Esophagus squamous epithelium (tissue), 5 donors: ENCODE data around the gene SOWAHA. TPM values are rescaled to one million over a fixed set of nuclear protein-coding genes. Genes with fewer than 3 reads are reported as not detected.

Source experiments
- DNase-seq: peaks from one replicate; lab custom pipeline; 2025; lab: John Stamatoyannopoulos, UW
- H3K27ac ChIP-seq, 4 donors: fragments of 200-600 bp; sonication (generic); one replicate each; pipeline ENCODE4 v1.5.1; 2016 to 2019; ENCODE audit warnings: mild to moderate bottlenecking in 1 of 4
- H3K27me3 ChIP-seq, 4 donors: fragments of 200-600 bp; sonication (generic); 1 replicate in 3 of 4; 2 replicates in 1 of 4; pipeline versions ENCODE4 v1.5.1 to v1.6.0; 2017 to 2021; ENCODE audit warnings: antibody characterized with exemption in 1 of 4
- H3K36me3 ChIP-seq, 3 donors: fragments of 200-600 bp; sonication (generic); one replicate each; pipeline ENCODE4 v1.5.1; 2016 to 2019
- H3K4me1 ChIP-seq, 3 donors: fragments of 200-600 bp; sonication (generic); one replicate each; pipeline ENCODE4 v1.5.1; 2017 to 2019
- H3K4me3 ChIP-seq, 4 donors: fragments of 200-600 bp; sonication (generic); 1 replicate in 3 of 4; 2 replicates in 1 of 4; pipeline ENCODE4 v1.5.1; 2016 to 2019; ENCODE audit warnings: mild to moderate bottlenecking in 2 of 4, moderate library complexity in 1 of 4
- H3K9me3 ChIP-seq, 3 donors: fragments of 200-600 bp; sonication (generic); one replicate each; pipeline ENCODE4 v1.5.1; 2016 to 2019
- CTCF ChIP-seq, 6 experiments: fragments of 450-650 bp in 4 of 6; fragments of 200-600 bp in 2 of 6; sonication (generic) in 2 of 6; IDR thresholded peaks; one replicate each; pipeline ENCODE4 v1.5.1; 2016 to 2019; ENCODE audit warnings: antibody characterized with exemption in 6 of 6, mild to moderate bottlenecking in 4 of 6, moderate library complexity in 4 of 6
- POLR2A ChIP-seq, 4 donors: fragments of 450-650 bp; IDR thresholded peaks; one replicate each; pipeline ENCODE4 v1.6.1; 2017; ENCODE audit warnings: antibody characterized with exemption in 4 of 4, mild to moderate bottlenecking in 4 of 4, moderate library complexity in 3 of 4
- WGBS, 2 donors: methylation state at CpG; one replicate each; pipeline ENCODE4 v1.1.5; 2018; 5-methylcytosine and 5-hydroxymethylcytosine counted together
- intact Hi-C: fragments of 100-400 bp; cut with DNase I; formaldehyde crosslinking; loops from one replicate; pipeline ENCODE4 v1.15.0; 2022
- total RNA-seq, 4 donors: library from RNA; depleted of rRNA; stranded (reverse); fragments of >200 nt; gene quantifications; one replicate each; pipeline ENCODE4 v1.1.0, GENCODE V29; 2016
- donor health status: DM: yes; HTN: yes; CAD: no.

The SOWAHA gene
- total RNA-seq, 4 donors from 2014 or later, result 0.13 to 0.45 TPM; not detected in 2

DNA sequence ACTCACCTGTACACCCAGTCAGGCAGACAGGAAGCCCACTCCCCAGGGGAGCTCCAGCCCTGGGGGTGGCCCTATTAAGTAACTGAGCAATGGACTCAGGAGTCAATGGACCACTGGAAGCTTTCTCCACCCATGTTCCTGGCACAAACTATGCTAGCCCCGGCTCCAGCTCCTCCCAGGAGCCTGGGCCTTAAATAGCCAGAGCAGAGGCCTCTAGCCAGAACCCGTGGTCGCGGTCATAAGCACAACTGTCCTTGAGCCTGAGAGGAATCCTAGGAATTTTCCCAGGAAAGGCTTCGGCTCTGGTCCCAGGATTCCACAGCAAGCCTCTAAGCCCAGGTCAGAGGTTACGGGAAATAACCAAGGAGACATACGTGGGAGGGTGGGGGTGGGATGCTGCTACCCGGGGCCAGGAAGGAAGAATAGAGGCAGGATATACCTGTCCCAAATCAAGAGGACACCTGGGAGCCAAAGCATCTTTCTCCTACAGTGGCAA lies 41.6 kb upstream of the SOWAHA start:
- TF ChIP-seq POLR2A (IDR thresholded peaks at IDR 0.05) (no peak), CTCF (IDR thresholded peaks at IDR 0.05) (no peak)
- H3K9me3 ChIP-seq, result no peaks in the 10 kb centered on the region
- intact Hi-C loops, result no loop called here
- 61 to 80% methylated on average over 4 of the region's 8 CpGs for WGBS, 2 donors
- H3K27me3 ChIP-seq, result no peaks in the 10 kb centered on the region
- DNase-seq, result no peak
- peaks cover 39 to 91% (median 42%) of the 10 kb centered on the region in 3 donors for H3K4me1 ChIP-seq
- no peak overlapping the region for H3K4me3 ChIP-seq
- H3K27ac ChIP-seq, result peak overlapping the region in 3 of 4 donors; percentile 48 to 71 (median 62)
- H3K36me3 ChIP-seq, result no peaks in the 10 kb centered on the region

DNA sequence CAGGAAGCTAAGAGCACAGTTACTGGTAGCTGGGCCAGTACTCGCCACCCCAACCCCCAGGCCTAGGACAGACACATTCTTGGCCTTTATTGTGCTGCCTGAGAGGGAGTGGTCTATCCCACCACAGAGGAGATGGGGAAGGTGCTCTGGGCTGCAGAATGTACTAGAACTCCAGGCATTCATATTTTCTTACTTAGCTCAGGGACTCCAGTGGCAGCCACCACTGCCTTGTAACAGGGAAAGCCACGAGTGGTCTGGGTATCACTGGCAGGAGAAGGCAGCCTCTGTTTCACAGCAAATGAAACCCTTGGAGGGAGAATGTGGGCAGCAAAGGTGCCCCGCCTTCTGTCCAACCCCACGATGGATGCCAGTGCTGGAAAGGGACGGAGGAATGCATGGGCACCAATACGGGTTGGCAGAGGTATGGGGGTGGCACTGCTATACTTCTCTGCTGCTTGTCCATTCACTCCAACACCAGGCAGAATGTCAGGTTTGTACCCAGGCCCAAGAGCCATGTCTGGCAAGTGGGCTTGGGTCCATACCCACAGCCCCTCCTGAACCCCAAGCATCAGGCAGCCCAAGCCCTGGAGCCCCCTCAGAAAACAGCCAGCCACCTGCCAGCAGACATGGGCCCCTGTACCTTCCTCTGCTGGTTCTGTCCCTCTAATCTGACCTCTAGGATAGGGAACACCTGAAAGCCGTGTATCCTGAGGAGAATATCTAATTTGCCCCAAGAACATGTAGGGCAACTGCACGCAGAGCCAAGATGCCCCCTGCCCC lies 40.6 kb upstream of the SOWAHA start:
- DNase-seq, result no peak
- 85 to 92% methylated on average over 5 to 8 of the region's 8 CpGs for WGBS, 2 donors
- TF ChIP-seq CTCF (IDR thresholded peaks at IDR 0.05) (no peak), POLR2A (IDR thresholded peaks at IDR 0.05) (no peak)
- no peaks in the 10 kb centered on the region for H3K9me3 ChIP-seq
- peaks cover 37 to 84% (median 39%) of the 10 kb centered on the region in 3 donors for H3K4me1 ChIP-seq
- no peak overlapping the region for H3K4me3 ChIP-seq
- H3K27ac ChIP-seq, result peak overlapping the region in 2 of 4 donors; percentile 62 to 71
- no peaks in the 10 kb centered on the region for H3K36me3 ChIP-seq
- H3K27me3 ChIP-seq, result no peaks in the 10 kb centered on the region
- intact Hi-C loops, result no loop called here

- Histone ChIP-seq H3K27ac (peak overlapping the region in 1 of 4 donors; percentile 71), H3K4me1 (peaks cover 39 to 84% (median 39%) of the 10 kb centered on the region in 3 donors), H3K9me3 (no peaks in the 10 kb centered on the region), H3K36me3 (no peaks in the 10 kb centered on the region), H3K27me3 (no peaks in the 10 kb centered on the region), H3K4me3 (no peak overlapping the region)
- no peak for DNase-seq
- intact Hi-C loops, result no loop called here
- 85 to 91% methylated on average over 3 to 4 of the region's 5 CpGs for WGBS, 2 donors
- TF ChIP-seq POLR2A (IDR thresholded peaks at IDR 0.05), result no peak
- TF ChIP-seq CTCF (IDR thresholded peaks at IDR 0.05), result no peak
Measured at GRCh38 chr5:132773114-132773513, 40.0 kb upstream of the SOWAHA start.

- no peak for DNase-seq
- WGBS, 2 donors, result 48 to 51% methylated on average over 7 to 9 of the region's 12 CpGs
- TF ChIP-seq CTCF (IDR thresholded peaks at IDR 0.05) (no peak), POLR2A (IDR thresholded peaks at IDR 0.05) (no peak)
- Histone ChIP-seq H3K4me1 (peaks cover 34 to 82% (median 43%) of the 10 kb centered on the region in 3 donors), H3K27ac (peak overlapping the region in 2 of 4 donors; percentile 82 to 91), H3K9me3 (no peaks in the 10 kb centered on the region), H3K4me3 (no peak overlapping the region), H3K36me3 (no peaks in the 10 kb centered on the region), H3K27me3 (no peaks in the 10 kb centered on the region)
- intact Hi-C loops, result no loop called here
Measured at GRCh38 chr5:132773601-132774355, 39.3 kb upstream of the SOWAHA start.
